GM18520 (cell line): Measurements from ENCODE around the gene PLXNA4.

Experiments
- ATAC-seq: cut with Tn5 transposase; IDR thresholded peaks from one replicate; pipeline ENCODE4 v1.9.1; 2021; ENCODE audit not compliant: unreplicated experiment

The PLXNA4 gene

GRCh38 chr7:132367004-132367403, 209.3 kb downstream of the PLXNA4 start:
- ATAC-seq = no peak

GRCh38 chr7:132364226-132364625, 212.0 kb downstream of the PLXNA4 start:
- no peak for ATAC-seq

- no peak for ATAC-seq
Observed at GRCh38 chr7:132362059-132362458, 214.2 kb downstream of the PLXNA4 start.

- ATAC-seq = no peak
Observed at GRCh38 chr7:132361146-132361545, 215.1 kb downstream of the PLXNA4 start.

GRCh38 chr7:132359743-132360142, 216.5 kb downstream of the PLXNA4 start:
- no peak for ATAC-seq

- ATAC-seq = no peak
Observed at GRCh38 chr7:132355048-132355447, 221.2 kb downstream of the PLXNA4 start.

- ATAC-seq = no peak
Observed at GRCh38 chr7:132354527-132354926, 221.7 kb downstream of the PLXNA4 start.

- ATAC-seq = no peak
Observed at GRCh38 chr7:132353936-132354335, 222.3 kb downstream of the PLXNA4 start.

GRCh38 chr7:132352800-132353199, 223.5 kb downstream of the PLXNA4 start:
- no peak for ATAC-seq

GRCh38 chr7:132351954-132352499, 224.2 kb downstream of the PLXNA4 start:
- ATAC-seq = no peak

- ATAC-seq = no peak
Observed at GRCh38 chr7:132350741-132351140, 225.5 kb downstream of the PLXNA4 start.

GRCh38 chr7:132349075-132349474, 227.2 kb downstream of the PLXNA4 start:
- ATAC-seq = no peak

- no peak for ATAC-seq
Observed at GRCh38 chr7:132348341-132348740, 227.9 kb downstream of the PLXNA4 start.

- ATAC-seq = no peak
Observed at GRCh38 chr7:132347858-132348257, 228.4 kb downstream of the PLXNA4 start.

GRCh38 chr7:132347123-132347522, 229.1 kb downstream of the PLXNA4 start:
- no peak for ATAC-seq

GRCh38 chr7:132345543-132346129, 230.6 kb downstream of the PLXNA4 start:
- ATAC-seq = no peak

GRCh38 chr7:132345030-132345429, 231.2 kb downstream of the PLXNA4 start:
- no peak for ATAC-seq

GRCh38 chr7:132343199-132343598, 233.1 kb downstream of the PLXNA4 start:
- ATAC-seq = no peak

- ATAC-seq = no peak
Observed at GRCh38 chr7:132337450-132338080, 238.7 kb downstream of the PLXNA4 start.

GRCh38 chr7:132336797-132337196, 239.5 kb downstream of the PLXNA4 start:
- no peak for ATAC-seq

- no peak for ATAC-seq
Observed at GRCh38 chr7:132333301-132333700, 243.0 kb downstream of the PLXNA4 start.

GRCh38 chr7:132328760-132329159, 247.5 kb downstream of the PLXNA4 start:
- ATAC-seq = no peak
